ENCODE data around the gene WBP2NL. TPM values are rescaled to one million over a fixed set of nuclear protein-coding genes. Genes with fewer than 3 reads are reported as not detected.

WBP2NL gene
- total RNA-seq, 1 experiment from 2014 or later = 0.22 TPM

DNA sequence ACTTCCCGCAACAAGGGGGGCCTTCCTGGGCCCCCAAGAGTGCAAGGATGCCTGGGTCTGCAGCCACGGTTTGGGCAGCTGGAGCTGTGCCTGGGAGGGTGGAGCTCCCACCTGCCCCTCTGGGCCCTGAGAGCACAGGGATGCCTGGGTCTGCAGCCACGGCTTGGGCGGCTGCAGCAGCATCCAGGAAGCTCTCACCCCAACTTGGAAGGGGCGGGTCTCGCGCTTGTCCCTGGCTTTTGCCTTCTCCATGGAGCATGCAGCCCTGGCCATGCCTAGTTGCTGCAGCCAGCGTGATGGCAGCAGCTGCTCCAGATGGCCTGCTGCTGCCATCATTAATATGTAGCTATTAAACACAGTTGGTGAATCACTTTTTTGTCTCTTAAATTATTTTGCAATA is 36.7 kb downstream of the WBP2NL start:
- no peak overlapping the region for H3K27ac Mint-ChIP-seq
- no peaks in the 10 kb centered on the region for H3K79me2 ChIP-seq (ENCODE audit: insufficient read depth, low read length)
- no peak overlapping the region for H2AFZ ChIP-seq (ENCODE audit: low read length)
- TF ChIP-seq, protein P1, sequence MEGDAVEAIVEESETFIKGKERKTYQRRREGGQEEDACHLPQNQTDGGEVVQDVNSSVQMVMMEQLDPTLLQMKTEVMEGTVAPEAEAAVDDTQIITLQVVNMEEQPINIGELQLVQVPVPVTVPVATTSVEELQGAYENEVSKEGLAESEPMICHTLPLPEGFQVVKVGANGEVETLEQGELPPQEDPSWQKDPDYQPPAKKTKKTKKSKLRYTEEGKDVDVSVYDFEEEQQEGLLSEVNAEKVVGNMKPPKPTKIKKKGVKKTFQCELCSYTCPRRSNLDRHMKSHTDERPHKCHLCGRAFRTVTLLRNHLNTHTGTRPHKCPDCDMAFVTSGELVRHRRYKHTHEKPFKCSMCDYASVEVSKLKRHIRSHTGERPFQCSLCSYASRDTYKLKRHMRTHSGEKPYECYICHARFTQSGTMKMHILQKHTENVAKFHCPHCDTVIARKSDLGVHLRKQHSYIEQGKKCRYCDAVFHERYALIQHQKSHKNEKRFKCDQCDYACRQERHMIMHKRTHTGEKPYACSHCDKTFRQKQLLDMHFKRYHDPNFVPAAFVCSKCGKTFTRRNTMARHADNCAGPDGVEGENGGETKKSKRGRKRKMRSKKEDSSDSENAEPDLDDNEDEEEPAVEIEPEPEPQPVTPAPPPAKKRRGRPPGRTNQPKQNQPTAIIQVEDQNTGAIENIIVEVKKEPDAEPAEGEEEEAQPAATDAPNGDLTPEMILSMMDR (conservative IDR thresholded peaks at IDR 0.05) = no peak
- peaks cover 7% of the 10 kb centered on the region for H3K9me3 ChIP-seq (ENCODE audit: control insufficient read depth, low read depth, low read length)
- no peak overlapping the region for H3K4ac ChIP-seq (ENCODE audit: low read depth, low read length)
- no peak overlapping the region for H4K8ac ChIP-seq (replicated peaks; ENCODE audit: insufficient read length, low read depth, low read length)
- H2BK120ac ChIP-seq (ENCODE audit: low read depth, low read length, poor library complexity, severe bottlenecking) = no peak overlapping the region
- no peak overlapping the region for H3K56ac ChIP-seq (ENCODE audit: insufficient read length, low read depth, low read length)
- no peak overlapping the region for H3T11ph ChIP-seq (ENCODE audit: low read length)
- no peak overlapping the region for H3K27ac ChIP-seq (ENCODE audit: insufficient read length, low read depth, low read length)
- no peak for DNase-seq
- no peak overlapping the region for H2BK12ac ChIP-seq (ENCODE audit: insufficient read length, low read depth, low read length)
- no peak overlapping the region for H4K91ac ChIP-seq (ENCODE audit: insufficient read length, low read depth, low read length)
- H4K5ac ChIP-seq (ENCODE audit: insufficient read length, low read depth, low read length) = no peak overlapping the region
- no peak overlapping the region for H2BK20ac ChIP-seq (ENCODE audit: low read depth, low read length, poor library complexity, severe bottlenecking)
- H2AK5ac ChIP-seq (ENCODE audit: insufficient read length, low read length) = no peak overlapping the region
- H3K9me3 Mint-ChIP-seq = peaks cover 20 to 28% of the 10 kb centered on the region in 2 experiments
- H3K36me3 Mint-ChIP-seq (ENCODE audit: insufficient read depth in 1 of 3, low read depth in 3 of 3) = peaks cover 6 to 13% (median 11%) of the 10 kb centered on the region in 3 experiments; a peak in 6 of 7 replicates
- H3K4me3 Mint-ChIP-seq = no peak overlapping the region
- H3K14ac ChIP-seq (ENCODE audit: insufficient read depth, low read length) = no peak overlapping the region
- H3K79me1 ChIP-seq (ENCODE audit: insufficient read depth, low read depth, low read length, poor library complexity, severe bottlenecking) = no peaks in the 10 kb centered on the region
- no peak overlapping the region for H3K18ac ChIP-seq (ENCODE audit: insufficient read length, low read depth, low read length)
- H3K4me2 ChIP-seq (ENCODE audit: insufficient read depth, insufficient read length, low read length) = no peak overlapping the region
- H3K23me2 ChIP-seq (ENCODE audit: insufficient read length, low read depth, low read length, poor library complexity, severe bottlenecking) = no peaks in the 10 kb centered on the region
- no peak overlapping the region for H2BK15ac ChIP-seq (ENCODE audit: low read depth, low read length)
- no peak overlapping the region for H3K23ac ChIP-seq (ENCODE audit: insufficient read length, low read depth, low read length)
- no peaks in the 10 kb centered on the region for H3K4me1 ChIP-seq (ENCODE audit: insufficient read depth, low read length)
- no peaks in the 10 kb centered on the region for H3K27me3 ChIP-seq (ENCODE audit: insufficient read depth, low read length)
- peaks cover 39% of the 10 kb centered on the region for H3K27me3 Mint-ChIP-seq (ENCODE audit: low read depth)
- no peaks in the 10 kb centered on the region for H3K4me1 Mint-ChIP-seq
- H2BK5ac ChIP-seq (ENCODE audit: insufficient read length, low read length) = no peak overlapping the region
- no peaks in the 10 kb centered on the region for H4K20me1 ChIP-seq (ENCODE audit: control insufficient read depth, insufficient read depth, insufficient read length)
- no CpG with 5 or more reads among the region's 8 CpGs for WGBS (ENCODE audit: extremely low coverage, insufficient read length, low lambda C conversion rate)
- H3K9ac ChIP-seq (ENCODE audit: extremely low read depth, insufficient read length, low read length) = no peak overlapping the region
